Measurements from ENCODE around the gene KRTAP17-1. TPM values are rescaled to one million over a fixed set of nuclear protein-coding genes. Genes with fewer than 3 reads are reported as not detected.

Gene KRTAP17-1
- total RNA-seq, 1 donor from 2014 or later = 1.0 TPM

DNA sequence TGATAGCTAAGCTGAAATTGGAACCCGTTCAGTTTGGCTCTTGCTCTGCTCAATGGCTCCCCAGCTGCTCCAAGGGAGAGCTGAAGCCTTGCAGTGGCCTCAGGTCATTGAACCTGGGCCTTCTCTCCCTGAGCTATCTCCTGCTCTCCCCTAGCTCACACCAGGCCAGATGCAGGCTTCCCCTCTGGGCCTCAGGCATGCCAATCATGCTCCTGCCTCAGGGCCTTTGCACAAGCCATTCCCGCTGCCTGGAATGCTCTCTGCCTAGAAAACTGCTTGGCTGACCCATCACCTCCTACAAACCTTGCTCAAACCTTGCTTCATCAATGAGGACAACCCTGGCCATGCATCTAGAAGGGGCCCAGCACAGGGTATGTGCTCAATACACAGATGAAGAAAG is 16.7 kb upstream of the KRTAP17-1 start:
- DNase-seq = no peak

DNA sequence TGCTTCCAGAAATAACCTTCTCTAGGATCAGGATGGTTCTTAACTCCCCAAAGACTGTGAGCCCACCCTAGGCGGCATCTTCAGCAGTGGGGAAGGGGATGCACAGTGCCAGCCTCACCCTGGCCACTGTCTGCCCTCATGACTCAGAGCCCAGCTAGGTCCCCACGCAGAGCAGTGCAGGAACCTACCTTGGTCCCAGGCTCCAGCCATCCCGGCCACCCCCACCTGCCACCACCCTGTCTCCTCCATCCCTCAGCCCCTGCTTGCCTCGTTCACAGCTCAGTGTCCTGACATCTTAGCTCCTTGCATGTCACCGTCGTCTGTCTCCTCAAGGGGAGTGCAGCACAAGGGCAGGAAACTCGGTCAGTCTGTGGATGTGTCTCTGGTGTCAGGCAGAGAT is 16.1 kb upstream of the KRTAP17-1 start:
- DNase-seq = no peak

DNA sequence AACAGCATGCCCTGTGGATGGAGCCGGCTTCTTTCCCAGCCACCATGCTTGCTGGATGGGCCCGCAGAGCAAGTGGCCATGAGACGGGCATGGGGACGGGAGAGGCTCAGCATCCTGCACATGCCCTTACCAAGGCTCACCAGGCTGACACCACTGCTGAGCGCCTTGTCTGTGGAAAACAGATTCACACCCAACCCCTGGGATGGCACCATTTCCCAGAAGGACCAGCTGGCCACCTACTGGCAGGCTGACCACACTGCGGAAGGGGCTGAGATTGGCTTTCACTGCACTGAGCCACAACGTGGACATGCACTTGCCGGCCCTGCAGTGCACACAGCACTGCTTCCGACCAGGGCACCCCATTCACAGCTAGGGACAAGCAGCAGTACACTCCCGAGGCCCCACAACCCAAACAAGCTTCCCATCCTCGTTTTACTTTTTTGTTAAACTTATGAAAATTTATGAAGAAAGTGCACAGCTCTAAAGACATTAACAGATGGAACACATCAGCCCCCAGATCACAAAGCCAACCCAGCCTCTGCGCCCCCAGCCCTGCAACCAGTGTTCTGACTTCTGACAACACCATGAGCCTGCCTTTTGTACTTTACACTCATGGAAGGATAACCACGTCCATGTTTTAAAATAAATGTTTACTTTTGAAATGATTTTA is 13.9 kb upstream of the KRTAP17-1 start:
- DNase-seq = peak; percentile 50

DNA sequence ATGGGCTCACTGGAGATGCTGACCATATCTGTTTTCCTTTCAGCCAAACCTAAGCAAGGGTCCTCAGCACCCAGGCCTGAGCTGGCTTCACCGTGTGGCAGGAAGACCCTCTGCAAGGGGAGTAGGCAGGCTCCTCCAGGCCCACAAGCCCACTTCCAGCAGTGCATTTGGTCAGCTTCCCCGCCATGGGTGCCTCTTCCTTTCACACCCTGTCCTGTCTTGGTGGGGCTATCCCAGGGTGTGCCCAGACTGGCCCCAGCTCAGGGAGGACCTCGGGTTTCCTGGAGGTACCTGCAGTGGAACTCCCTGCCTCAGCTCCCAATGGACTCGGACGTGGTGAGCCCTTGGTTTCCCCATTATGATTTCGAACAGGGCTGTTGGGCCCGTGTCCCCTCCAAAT is 12.7 kb upstream of the KRTAP17-1 start:
- DNase-seq = no peak

DNA sequence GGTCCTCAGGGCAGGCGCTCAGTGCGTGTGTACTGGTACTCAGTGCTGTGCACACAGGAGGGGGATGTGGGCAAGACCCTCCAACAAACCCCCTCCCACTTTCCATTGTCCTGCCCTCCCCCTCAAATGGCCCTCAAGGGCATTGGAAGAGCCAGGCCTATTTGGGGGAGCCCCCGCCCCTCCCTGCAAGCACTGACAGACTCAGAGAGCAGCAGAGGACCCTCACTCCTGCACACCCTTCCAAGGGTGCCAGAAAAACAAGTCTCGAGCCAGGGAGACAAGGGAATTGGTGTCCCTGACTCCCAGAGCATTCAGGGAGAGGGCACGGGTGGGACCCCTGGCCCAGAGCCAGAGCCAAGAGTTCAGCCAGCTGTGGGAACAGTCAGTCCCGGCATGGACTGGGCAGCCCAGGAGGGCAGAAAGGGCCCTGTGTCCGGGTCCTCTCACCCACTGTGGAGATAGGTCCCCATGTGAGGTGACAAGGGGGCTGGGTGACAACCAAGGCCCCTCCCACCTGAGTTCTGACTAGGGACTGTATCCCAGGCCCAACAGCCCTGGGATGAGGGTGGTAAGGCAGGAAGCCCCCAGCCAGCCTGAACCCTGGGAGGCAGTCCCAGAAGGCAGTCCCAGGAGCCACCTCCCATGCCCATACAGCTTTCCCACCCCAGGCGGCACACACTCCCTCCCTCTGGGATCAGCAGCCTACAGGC is 12.1 kb upstream of the KRTAP17-1 start:
- no peak for DNase-seq

DNA sequence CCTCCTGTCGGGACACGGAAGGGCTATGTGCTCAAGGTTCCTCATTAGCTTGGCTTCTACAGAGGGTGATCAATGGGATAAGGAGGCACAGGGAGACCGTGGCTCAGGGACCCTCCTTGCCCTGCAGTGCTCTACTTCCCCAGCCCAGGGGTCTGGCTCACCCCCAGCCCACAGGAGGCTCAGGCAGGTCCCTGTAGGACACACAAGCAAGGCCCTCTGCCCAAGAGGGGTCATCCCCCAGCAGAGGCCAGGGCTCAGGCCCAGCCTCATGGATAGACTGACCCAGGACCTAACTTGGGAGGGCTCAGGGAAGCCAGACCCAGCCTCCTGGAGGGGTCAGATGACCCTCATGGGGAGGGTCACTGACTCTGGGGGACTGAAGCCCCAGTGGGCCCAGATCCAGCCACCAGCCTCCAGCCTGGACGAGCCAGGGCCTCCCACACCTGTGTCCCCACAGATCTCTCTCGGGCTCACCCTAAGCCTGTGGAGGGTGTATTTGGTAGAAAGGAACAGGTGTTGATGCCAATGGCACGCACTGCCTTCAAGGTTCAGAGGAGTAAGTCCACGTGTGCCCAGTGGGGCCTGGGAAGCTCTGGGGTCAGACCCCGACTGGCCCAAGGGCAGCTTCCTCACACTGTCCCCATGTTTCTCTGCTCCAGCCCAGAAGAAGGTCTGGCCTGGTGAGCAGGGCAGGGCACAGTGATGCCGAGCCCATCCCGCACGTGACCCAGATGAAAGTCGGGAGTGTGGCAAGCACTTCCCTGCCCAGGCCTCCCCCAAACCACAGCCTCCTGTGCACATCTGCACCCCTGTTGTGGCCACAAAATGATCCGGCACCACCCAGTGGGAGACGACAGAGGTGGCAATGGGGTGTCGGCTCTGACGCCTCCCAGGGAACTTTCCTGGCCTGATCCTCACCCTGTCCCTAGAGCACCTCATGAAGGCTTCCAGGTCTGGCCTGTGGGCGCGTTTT is 10.9 kb upstream of the KRTAP17-1 start:
- DNase-seq = no peak

DNA sequence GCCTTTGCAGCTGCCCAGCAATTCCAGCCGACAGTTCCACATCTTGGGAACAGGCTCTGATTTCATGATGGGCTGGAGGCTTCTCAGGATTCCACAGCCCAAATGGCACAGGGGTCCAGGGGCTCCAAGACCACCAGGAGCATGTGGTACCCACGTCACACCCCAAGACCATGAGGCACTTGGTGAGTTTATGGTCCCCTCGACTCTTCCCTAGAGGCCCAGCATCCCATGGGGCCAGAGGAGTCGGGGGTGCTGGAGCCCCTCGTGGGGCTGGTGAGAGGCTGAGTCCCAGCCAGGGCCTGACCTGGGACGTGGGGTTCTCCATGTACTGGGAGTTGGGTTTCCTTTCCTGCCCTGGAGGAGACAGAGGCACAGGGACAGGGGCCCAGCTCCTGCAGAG is 10.1 kb upstream of the KRTAP17-1 start:
- DNase-seq = no peak

DNA sequence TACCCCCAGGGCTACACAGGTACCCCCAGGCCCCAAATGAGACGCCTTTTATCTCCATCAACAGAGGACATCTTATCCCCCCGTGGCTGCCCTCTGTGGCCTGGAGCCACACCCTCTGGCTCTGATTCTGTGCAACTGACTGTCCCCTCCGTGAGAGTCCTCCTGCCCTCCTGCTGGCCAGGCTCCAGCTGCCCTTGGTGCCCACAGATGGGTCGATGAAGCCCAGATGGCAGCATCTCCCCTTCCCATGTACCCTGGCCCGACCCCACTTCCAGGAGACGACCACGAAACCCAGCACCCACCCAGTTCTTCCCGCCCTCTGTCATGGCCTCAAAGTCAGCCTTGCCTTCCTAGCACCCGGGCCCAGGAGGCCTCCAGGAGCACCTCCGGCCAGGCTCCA is 9.6 kb upstream of the KRTAP17-1 start:
- no peak for DNase-seq

DNA sequence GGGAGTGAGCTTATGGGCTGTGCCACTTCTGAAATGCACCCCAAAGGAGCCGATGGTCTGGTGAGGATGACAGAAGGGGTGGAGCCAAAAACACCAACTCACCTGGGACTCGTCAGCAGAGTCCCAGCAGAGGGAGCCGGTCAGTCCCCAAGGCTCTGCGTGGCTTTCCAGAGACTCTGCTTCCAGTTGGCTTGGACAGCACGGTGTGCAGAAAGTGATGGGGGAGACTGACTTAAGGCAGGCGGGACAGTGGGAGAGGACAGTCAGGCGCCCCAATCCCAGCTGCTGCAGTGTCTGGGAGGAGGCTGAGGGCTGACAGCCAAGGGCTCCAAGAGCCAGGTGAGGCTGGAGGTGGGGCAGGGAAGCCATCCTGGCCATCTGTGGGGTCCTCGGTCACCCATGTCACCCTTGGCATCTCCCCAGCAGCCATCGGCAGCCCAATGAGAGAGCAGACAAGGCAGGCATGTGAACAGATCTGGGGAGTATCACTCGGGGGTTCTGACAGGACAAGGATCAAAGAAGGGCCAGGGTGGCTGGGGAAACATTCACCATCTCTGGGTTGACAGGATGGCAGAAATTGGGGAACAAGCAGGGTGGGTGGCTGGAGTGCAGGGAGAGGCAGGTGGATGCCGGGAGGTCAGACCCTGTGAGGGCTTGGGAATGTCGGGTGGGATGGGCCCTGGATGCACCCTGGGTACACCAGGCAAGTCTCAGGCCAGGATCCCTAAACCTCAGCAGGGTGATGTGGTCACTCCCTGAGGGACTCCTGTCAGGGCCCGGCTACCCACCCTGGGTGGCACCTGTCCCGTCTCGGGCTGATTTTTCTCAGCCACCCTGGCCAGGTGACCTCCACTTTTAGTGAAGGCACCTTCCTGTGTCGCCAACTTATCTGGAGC is 8.9 kb upstream of the KRTAP17-1 start:
- DNase-seq = no peak

DNA sequence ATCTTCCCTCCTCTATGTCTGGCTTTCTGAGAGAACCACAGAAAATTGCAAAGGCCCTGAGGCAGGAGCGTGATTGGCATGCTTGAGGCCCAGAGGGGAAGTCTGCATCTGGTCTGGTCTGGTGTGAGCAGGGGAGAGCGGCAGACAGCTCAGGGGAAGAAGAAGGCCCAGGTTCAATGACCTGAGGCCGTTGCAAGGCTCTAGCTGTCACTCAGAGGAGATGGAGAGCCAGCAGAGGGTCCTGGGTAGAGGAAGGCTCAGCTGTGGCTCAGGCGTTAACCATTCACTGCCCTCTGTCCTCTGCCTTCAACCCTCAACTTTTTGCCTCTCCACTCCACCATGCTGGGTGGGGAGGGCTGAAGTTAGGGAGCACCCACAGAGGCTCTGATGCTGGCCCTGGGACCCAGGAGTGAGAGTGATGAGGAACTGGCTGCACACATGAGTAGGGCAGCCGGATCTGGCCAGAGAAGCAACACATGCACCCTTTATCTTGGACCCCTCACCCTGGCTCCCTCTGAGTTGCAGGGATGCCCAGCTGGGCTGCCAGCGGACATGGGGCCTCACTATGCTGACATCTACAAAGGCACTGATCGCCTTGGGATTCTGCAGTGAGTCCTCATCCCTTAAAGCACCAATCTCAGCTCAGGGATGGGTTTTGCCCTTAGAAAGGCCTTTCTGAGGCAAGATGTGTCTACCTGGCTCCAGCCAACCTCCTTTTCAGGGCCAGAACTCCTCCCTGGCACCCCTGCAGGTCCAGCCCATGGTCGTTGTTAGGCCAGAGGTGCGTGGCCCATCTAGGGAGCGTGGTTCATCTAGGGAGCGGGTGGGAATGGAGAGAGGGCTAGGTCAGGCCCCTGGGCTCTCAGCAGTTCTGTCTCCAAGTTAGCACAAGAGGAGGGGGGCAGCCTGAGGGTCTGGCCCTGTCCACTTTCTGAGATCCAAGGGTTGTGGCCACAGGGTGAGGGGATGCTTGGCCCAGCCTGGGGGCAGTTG is 7.7 kb upstream of the KRTAP17-1 start:
- DNase-seq = no peak

DNA sequence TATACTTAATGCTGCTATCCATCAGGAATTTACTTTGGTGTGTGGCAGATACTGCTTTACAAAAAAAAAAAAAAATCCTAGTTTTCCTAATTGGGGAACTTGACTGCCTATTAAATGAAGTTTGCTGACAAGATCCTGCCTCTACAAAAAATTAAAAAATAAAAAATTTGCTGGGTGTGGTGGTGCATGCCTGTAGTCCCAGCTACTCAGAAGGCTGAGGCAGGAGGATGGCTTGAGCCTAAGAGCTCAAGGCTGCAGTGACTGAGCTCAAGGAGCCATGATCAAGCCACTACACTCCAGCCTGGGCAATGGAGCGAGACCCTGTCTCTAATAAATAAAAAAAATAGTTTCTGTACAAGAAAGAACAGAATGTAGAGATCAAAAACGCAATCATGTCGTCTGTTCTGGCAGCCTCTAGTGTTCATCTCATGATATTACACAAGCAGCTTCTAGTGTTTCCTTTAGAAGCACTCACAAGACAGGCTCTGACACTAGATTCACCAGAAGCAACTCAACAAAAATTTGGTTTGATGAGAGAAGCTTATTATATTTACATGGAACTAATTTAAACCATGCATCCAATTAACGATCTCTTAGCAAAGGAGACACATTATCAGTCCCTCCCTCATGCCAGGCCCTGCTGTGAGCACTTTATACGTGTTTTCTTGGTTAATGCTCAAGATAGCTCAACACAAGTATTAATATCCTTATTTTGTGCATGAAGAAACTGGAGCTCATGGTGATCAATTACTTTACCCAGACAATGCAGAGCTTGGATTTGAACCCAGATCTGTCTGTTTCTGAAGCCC is 6.8 kb upstream of the KRTAP17-1 start:
- peak; percentile 56 for DNase-seq

DNA sequence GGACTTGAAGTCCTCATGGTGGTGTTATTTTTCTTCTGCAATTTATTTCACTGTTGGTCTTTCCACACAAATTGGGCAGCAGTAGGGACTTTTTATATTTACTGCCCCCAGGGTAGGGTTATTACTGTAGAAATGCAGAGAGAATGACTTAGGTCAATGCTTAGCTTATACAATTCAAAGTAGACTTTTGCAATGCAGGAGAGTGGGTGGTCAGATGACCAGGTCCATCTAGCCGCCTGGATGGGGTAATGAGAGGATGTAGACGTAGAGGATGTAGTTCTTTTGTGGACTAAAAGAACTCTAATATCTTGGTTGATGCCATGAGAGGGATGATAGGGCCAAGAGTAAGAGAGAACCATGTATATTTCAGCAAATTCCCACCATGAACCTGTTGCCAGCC is 2.7 kb upstream of the KRTAP17-1 start:
- DNase-seq = no peak

DNA sequence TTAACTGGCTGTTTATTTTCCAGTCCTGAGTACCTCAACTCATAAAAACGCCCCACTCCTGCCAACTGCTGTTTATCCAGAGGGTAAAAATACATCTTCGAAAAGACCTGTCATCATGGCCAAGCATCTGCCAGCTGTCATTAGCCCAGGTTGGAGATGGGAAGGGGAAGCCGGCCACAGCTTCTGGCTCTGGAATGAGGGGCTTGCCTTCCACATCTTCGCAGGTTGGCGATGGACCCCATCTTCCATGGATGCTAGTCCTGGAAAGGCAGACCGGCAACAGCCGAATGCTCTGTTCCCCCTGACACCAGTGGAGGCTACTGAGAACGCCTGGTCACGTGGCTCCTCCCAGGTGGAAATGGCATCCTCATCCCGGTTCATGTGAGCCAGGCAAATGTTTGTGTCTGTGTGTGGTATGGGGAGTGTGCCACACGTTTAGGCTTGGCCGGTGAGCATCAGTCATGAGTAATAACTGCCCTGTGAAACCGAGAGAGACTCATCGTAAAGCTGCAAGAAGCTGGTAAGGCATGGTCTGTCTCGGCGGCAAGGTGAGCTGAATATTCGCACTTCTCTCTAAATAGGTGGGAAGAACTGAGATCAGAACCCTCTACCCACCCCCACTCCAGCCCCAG is 420 bp upstream of the KRTAP17-1 start:
- DNase-seq = no peak

DNA sequence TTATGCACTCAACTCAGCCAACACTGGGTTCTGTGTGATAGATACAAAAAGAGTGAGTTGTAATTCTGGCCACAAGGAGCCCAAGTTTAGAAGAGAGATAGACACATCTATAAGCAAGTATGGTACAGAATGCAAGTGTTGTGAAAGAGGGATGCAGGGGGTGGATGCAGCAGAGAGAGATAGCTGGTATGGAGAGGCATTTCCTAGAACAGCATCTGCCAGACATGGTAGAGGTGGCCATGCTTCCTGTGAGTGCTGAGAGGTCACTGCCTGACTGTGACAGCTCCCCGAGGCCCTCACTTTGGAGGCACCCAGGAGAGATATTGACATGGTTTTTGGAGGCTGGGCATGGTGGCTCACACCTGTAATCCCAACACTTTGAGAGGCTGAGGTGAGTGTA is 4.4 kb downstream of the KRTAP17-1 start:
- no peak for DNase-seq

DNA sequence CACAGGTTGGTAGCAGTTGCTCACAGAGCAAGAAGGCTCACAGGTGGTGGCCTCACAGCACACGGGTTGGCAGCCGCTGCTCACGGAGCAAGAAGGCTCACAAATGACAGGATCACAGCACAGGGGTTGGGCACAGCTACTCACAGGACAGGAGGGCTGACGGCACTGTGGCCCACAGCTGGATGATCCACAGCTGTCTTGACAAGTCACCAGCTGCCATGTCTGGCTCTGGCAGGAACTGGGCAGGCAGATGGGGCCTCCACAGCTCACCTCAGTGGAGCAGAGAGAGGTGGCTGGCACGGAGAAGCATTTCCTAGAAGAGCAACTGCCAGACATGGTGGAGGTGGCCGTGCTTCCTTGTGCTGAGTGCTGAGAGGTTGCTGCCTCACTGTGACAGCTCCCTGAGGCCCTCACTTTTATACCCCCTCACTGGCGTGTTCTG is 6.6 kb downstream of the KRTAP17-1 start, which contains the start of gene KRTAP16-1:
Gene KRTAP16-1 (minus strand): TSS at position 392 of the 442 bp plus-strand sequence. CDS start 56 bp downstream, at position 336.
- DNase-seq = no peak

DNA sequence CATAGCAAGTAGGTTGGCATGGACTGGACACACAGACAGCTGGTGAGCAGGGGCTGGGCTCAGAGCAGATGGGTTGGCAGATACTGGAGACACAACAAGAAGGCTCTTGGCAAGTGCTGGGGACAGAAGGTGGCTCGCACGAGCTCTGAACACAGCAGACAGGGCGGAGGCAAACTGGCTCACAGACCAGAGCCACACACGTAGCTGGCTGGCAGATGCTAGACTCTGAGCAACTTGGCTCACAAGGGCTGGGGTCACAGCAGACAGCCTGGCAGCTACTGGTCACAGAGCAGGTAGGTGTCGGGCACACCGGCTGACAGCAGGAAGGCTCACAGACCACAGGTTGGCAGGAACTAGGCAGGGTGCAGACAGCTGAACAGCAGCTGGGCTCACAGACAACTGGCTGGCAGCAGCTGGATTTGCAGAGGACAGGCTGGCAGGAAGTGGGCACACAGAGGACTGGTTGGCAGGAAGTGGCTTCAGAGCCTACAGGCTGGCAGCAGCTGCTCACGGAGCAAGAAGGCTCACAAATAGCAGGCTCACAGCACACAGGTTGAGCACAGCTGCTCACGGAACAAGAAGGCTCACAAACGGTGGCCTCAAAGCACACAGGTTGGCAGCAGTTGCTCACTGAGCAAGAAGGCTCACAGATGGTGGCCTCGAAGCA is 7.1 kb downstream of the KRTAP17-1 start:
- DNase-seq = peak; percentile 92

DNA sequence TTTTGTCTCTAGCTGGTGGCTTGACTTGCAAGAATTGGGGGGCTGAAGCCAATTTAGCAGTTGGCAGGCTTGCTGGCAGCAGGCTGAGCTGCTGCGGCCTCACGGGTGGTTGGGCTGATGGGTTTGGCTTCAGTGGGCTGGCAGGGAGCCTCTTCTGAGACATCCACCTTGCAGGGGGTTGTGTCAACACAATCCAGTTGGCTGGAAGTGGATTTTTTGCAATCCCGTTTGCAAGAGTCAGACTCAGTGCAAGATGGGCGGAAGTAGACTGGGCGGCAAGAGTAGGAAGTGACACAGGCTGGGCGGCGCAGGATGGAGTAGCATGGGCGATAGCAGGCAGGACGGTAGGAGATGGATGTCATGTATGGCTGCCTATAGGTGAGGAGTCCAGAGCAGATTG is 7.9 kb downstream of the KRTAP17-1 start:
- DNase-seq = no peak

DNA sequence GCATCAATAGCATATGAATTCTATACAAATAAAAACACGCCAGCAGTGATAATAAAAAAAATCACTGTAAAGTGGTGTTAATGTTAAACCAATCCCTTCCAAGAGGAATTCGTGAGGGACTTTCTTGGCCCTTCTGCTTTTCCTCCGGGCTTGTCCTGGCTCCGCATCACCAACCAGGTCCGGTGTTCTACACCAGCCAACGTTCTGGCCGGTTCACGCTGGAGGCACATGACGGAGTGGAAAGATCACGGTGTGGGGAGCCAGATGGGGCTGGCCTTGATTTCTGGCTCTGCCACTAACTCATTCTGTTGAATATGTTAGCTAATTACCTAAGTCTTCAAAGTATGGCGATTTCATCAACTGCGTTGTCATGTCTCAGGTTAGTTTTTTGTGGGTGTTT is 11.4 kb downstream of the KRTAP17-1 start:
- no peak for DNase-seq

All from tongue (tissue), 2 donors.